K562 (cell line): ENCODE results near the gene ATP5PB. TPM values are rescaled to one million over a fixed set of nuclear protein-coding genes. Genes with fewer than 3 reads are reported as not detected.
A peak's percentile ranks its signal among the peaks of the same experiment; 100 is the strongest.

Source experiments
- CEBPB ChIP-seq: fragments of 450-650 bp; IDR thresholded peaks from 2 replicates; pipeline ENCODE4 v1.6.1; 2016; ENCODE audit warnings: missing genetic modification characterization, missing compliant biosample characterization
- CTCFL ChIP-seq: IDR thresholded peaks from 2 replicates; pipeline ENCODE4 v1.6.1; 2011; ENCODE audit warnings: borderline replicate concordance, low read depth, mild to moderate bottlenecking, moderate library complexity, low read length; ENCODE audit not compliant: insufficient read depth, poor library complexity, severe bottlenecking
- E2F3 ChIP-seq: fragments of 250-450 bp; sonication (Bioruptor Pico); IDR thresholded peaks from 2 replicates; pipeline ENCODE4 v1.4.0; 2020; ENCODE audit warnings: mild to moderate bottlenecking
- ELK3 ChIP-seq: fragments of 450-650 bp; formaldehyde crosslinking; IDR thresholded peaks from 2 replicates; pipeline ENCODE4 v1.4.0; 2020; ENCODE audit warnings: mild to moderate bottlenecking
- KAT7 ChIP-seq: sonication (generic); formaldehyde crosslinking; IDR thresholded peaks from 2 replicates; pipeline ENCODE4 v1.8.0; 2022; ENCODE audit warnings: missing genetic modification reagents, mild to moderate bottlenecking, borderline replicate concordance
- MLX ChIP-seq, 2 experiments: fragments of 450-650 bp in 1 of 2; sonication (generic) in 1 of 2; formaldehyde crosslinking; conservative IDR thresholded peaks; 2 replicates each; pipeline versions ENCODE4 v1.4.0 to v1.8.1; 2020 to 2022; ENCODE audit warnings: mild to moderate bottlenecking in 1 of 2, missing genetic modification reagents in 1 of 2
- MTA1 ChIP-seq: fragments of 450-650 bp; IDR thresholded peaks from 2 replicates; pipeline ENCODE4 v1.6.1; 2017; ENCODE audit warnings: borderline replicate concordance
- NR2C2 ChIP-seq, 2 experiments: fragments of 200-800 bp in 1 of 2; sonication (Bioruptor generic) in 1 of 2; sonication (generic) in 1 of 2; formaldehyde crosslinking in 1 of 2; IDR thresholded peaks; 2 replicates each; pipeline versions ENCODE4 v1.6.1 to v1.8.0; 2016 to 2022; ENCODE audit warnings: mild to moderate bottlenecking in 1 of 2, missing compliant biosample characterization in 1 of 2, missing genetic modification characterization in 1 of 2, missing genetic modification reagents in 1 of 2
- REST ChIP-seq, 2 experiments: fragments of 450-650 bp; formaldehyde crosslinking in 1 of 2; IDR thresholded peaks; 2 replicates each; pipeline versions ENCODE4 v1.4.0 to v1.6.1; 2014 to 2020; ENCODE audit warnings: mild to moderate bottlenecking in 2 of 2, borderline replicate concordance in 1 of 2, low read depth in 1 of 2
- RHOXF2B ChIP-seq: fragments of 250-450 bp; sonication (Bioruptor Pico); conservative IDR thresholded peaks from 2 replicates; pipeline ENCODE4 v1.5.1; 2021
- ZBTB9 ChIP-seq: fragments of 450-650 bp; formaldehyde crosslinking; IDR thresholded peaks from 2 replicates; pipeline ENCODE4 v1.4.0; 2020; ENCODE audit warnings: mild to moderate bottlenecking, moderate library complexity
- polyA plus RNA-seq, 8 experiments: library from polyadenylated mRNA; depleted of rRNA in 4 of 8; stranded (reverse) in 5 of 8; unstranded in 3 of 8; fragments of >200 nt; fragmentation: Nextera tagmentation in 2 of 8; fragmentation: Illumina TruSeq in 1 of 8; extraction: Ambion mirVana in 2 of 8; extraction: Trizol in 1 of 8; gene quantifications; 2 replicates each; pipeline versions ENCODE4 v1.2.1 to v1.2.3, GENCODE V29; 2011 to 2014; ENCODE audit warnings: inconsistent platforms in 1 of 8, missing spikeins in 1 of 8
- total RNA-seq, 7 experiments: library from RNA; depleted of rRNA in 6 of 7; stranded (reverse); fragments of >200 nt in 6 of 7; fragmentation: Illumina TruSeq in 2 of 7; extraction: Trizol in 2 of 7; gene quantifications; 2 replicates each; pipeline versions ENCODE4 v1.2.1 to v1.2.3, GENCODE V29; 2011 to 2021; ENCODE audit warnings: low replicate concordance in 1 of 7

The ATP5PB gene
- total and polyA plus RNA-seq, 9 of the 15 experiments (the other 6 are each of a cell fraction or from before 2014, with no cell fraction given) = 651 to 2,735 (median 1,061) TPM

GRCh38 chr1:111507411-111508201 lies 58.3 kb downstream of the ATP5PB start (continued):
- TF ChIP-seq MLX (CRISPR knock-in tag; conservative IDR thresholded peaks at IDR 0.05) (no peak), MTA1 (peak; percentile 52), RHOXF2B (CRISPR knock-in tag) (no peak), ELK3 (CRISPR knock-in tag) (no peak), KAT7 (peak; percentile 94; the same call in 1 of the 2 replicates), E2F3 (CRISPR knock-in tag) (0 out of 2 replicates have a peak, but pooled peaks have one; percentile 60), REST (IDR thresholded peaks at IDR 0.05; ENCODE audit: borderline replicate concordance) (peak; percentile 47; the same call in 1 of the 2 replicates), REST (CRISPR knock-in tag; IDR thresholded peaks at IDR 0.05; ENCODE audit: low read depth) (peak; percentile 69; the same call in 1 of the 2 replicates), ZBTB9 (peak; percentile 66), CTCFL (peak; percentile 86), NR2C2 (CRISPR knock-in tag; IDR thresholded peaks at IDR 0.05) (peak; percentile 86), NR2C2 (tag; IDR thresholded peaks at IDR 0.05) (peak; percentile 94), CEBPB (tag) (peak; percentile 13; the same call in 1 of the 2 replicates)
